Skin of body (tissue), 2 donors: ENCODE data around the gene C1QTNF8. TPM values are rescaled to one million over a fixed set of nuclear protein-coding genes. Genes with fewer than 3 reads are reported as not detected.

Experiments
- DNase-seq: peaks from one replicate; lab custom pipeline; 2025; lab: John Stamatoyannopoulos, UW
- total RNA-seq: library from RNA; depleted of rRNA; stranded (reverse); fragments of >200 nt; gene quantifications from one replicate; pipeline ENCODE4 v1.2.3, GENCODE V29; 2014

The C1QTNF8 gene
- total RNA-seq, 1 donor from 2014 or later = not detected

GRCh38 chr16:1079341-1079740, 16.7 kb downstream of the C1QTNF8 start:
- no peak for DNase-seq

- DNase-seq = no peak
Measured at GRCh38 chr16:1078579-1079021, 17.4 kb downstream of the C1QTNF8 start.

- DNase-seq = no peak
Measured at GRCh38 chr16:1077877-1078578, 18.0 kb downstream of the C1QTNF8 start.

- DNase-seq = no peak
Measured at GRCh38 chr16:1076801-1077576, 19.1 kb downstream of the C1QTNF8 start.

GRCh38 chr16:1075546-1075945, 20.5 kb downstream of the C1QTNF8 start:
- DNase-seq = no peak

- DNase-seq = no peak
Measured at GRCh38 chr16:1074379-1074649, 21.7 kb downstream of the C1QTNF8 start.

- no peak for DNase-seq
Measured at GRCh38 chr16:1073566-1074378, 22.3 kb downstream of the C1QTNF8 start.

- no peak for DNase-seq
Measured at GRCh38 chr16:1073262-1073558, 22.8 kb downstream of the C1QTNF8 start.

- DNase-seq = no peak
Measured at GRCh38 chr16:1072526-1073261, 23.4 kb downstream of the C1QTNF8 start, which contains the start of gene SSTR5. SSTR5 (plus strand) TSS chr16:1072747; CDS start chr16:1078869, 6,122 bp downstream.

GRCh38 chr16:1071561-1072225, 24.4 kb downstream of the C1QTNF8 start:
- DNase-seq = no peak

- no peak for DNase-seq
Measured at GRCh38 chr16:1070864-1071408, 25.1 kb downstream of the C1QTNF8 start.

- no peak for DNase-seq
Measured at GRCh38 chr16:1070084-1070863, 25.8 kb downstream of the C1QTNF8 start.

GRCh38 chr16:1069154-1069553, 26.9 kb downstream of the C1QTNF8 start:
- no peak for DNase-seq

GRCh38 chr16:1068451-1068850, 27.6 kb downstream of the C1QTNF8 start:
- no peak for DNase-seq

GRCh38 chr16:1067629-1068028, 28.4 kb downstream of the C1QTNF8 start:
- DNase-seq = no peak

- no peak for DNase-seq
Measured at GRCh38 chr16:1066584-1067172, 29.4 kb downstream of the C1QTNF8 start.

- no peak for DNase-seq
Measured at GRCh38 chr16:1065469-1066128, 30.4 kb downstream of the C1QTNF8 start.

- DNase-seq = no peak
Measured at GRCh38 chr16:1063728-1064127, 32.3 kb downstream of the C1QTNF8 start.

GRCh38 chr16:1062895-1063294, 33.1 kb downstream of the C1QTNF8 start:
- DNase-seq = no peak
